ENCODE results near the gene TECTB. TPM values are rescaled to one million over a fixed set of nuclear protein-coding genes. Genes with fewer than 3 reads are reported as not detected.

The TECTB gene
- total RNA-seq, 1 donor = not detected

DNA sequence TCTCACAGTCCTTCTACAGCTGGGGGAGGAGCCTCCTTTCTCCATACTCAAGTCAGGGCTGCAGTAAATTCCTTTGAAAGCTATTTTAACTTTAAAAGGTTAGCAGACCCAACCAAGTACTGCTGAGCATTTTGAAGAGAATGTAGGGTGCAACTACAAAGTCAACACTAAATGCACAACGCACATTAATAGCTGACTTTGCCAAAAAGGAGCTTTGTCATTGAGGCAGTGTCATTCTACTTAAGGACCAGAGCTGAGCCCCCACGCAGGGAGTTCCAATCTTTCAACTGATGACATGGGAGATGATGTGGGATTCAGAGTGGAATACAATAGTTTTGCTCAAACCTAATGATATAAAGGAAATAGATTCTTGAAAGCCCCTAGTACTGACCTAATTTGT lies 20.3 kb downstream of the TECTB start:
- TF ChIP-seq, protein P1, sequence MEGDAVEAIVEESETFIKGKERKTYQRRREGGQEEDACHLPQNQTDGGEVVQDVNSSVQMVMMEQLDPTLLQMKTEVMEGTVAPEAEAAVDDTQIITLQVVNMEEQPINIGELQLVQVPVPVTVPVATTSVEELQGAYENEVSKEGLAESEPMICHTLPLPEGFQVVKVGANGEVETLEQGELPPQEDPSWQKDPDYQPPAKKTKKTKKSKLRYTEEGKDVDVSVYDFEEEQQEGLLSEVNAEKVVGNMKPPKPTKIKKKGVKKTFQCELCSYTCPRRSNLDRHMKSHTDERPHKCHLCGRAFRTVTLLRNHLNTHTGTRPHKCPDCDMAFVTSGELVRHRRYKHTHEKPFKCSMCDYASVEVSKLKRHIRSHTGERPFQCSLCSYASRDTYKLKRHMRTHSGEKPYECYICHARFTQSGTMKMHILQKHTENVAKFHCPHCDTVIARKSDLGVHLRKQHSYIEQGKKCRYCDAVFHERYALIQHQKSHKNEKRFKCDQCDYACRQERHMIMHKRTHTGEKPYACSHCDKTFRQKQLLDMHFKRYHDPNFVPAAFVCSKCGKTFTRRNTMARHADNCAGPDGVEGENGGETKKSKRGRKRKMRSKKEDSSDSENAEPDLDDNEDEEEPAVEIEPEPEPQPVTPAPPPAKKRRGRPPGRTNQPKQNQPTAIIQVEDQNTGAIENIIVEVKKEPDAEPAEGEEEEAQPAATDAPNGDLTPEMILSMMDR (IDR thresholded peaks at IDR 0.05; ENCODE audit: insufficient read depth, low read length) = no peak
- DNase-seq (ENCODE audit: low read depth) = no peak
- H3K4me3 ChIP-seq (ENCODE audit: low read depth, low read length) = no peak overlapping the region

DNA sequence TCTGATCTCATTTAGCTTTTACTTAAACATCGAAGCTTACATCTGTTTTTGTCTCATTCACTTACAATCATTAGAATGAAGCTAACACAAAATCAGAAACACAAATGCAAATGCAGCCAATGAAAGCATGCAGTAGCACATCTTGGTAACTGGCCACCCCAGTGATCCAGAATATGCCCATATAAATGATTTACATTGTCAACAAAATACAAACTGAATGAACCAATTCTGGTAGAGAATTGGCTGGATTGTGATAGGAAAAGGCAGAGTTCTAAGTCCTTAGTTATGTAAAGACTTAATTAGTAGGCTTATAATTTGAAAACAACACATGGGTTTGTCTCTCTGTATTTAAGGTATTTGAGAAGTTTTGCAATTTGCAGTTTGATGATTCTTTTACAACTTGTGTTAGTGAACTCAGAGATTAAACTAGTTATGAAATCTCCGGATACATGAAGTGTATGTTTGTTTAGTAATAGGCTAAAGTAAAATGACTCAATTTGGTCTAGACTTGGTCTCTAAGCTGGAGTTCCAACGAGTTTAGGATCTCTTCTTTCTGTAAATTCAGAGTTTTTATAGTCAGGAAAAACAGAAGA lies 21.2 kb downstream of the TECTB start:
- DNase-seq (ENCODE audit: low read depth) = peak; percentile 20
- H3K4me3 ChIP-seq (ENCODE audit: low read depth, low read length) = no peak overlapping the region
- TF ChIP-seq, protein P1 (IDR thresholded peaks at IDR 0.05; ENCODE audit: insufficient read depth, low read length) = no peak

DNA sequence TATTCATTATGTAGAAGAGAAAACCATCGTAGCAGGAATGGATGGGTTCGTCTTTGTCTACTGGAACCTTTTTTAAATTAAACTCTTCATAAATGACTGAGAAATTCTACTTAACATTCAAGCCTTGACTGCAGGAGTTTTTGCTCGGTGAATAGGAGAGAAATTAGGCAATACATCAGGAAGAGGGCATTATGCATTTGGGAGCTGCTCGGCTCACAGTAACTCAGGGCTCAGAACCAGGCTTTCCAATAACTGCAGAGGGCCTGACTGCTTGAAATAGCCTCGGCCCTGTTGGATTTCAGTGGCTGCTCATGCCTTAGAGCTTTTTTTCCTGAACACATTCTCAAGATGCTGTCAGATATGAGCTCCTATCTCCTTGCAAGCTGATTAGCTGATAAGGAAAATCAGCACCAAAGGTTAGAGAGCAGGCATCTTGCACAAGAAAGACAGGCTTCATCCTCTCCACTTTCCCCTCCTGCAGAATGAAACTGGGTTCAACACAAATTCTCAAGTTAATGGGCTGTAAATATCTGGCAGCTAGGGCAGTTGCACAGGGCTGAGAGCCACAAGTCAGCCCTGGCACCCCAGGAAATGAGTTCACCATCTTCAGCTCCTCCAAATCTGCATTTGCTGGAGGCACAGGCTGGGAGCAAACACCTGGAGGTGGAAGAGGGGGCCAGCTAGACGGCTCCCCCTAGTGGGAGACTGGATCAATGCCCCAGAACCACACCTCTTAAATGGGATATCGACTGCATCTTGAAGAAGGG lies 24.3 kb downstream of the TECTB start:
- peak; percentile 62 for DNase-seq (ENCODE audit: low read depth)
- H3K4me3 ChIP-seq (ENCODE audit: low read depth, low read length) = no peak overlapping the region
- TF ChIP-seq, protein P1 (IDR thresholded peaks at IDR 0.05; ENCODE audit: insufficient read depth, low read length) = peak; percentile 91

DNA sequence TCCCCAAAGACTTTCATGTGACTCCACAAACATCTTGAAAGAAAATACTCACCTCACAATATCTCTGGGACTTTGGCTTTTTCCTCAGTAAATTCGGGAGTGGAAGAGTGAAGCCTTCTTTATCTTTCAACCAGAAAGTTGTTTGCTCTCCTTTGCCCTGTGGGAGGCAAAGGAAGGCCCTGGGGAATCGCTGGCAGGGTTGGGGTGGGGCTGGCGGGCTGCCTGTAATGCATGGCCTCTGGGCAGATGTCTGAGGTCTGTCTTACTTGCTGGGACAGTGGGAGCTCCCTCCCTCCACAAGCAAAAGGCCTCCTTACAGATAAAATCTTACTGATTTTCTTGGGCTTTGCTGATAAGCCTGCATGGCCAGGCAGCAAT lies 24.9 kb downstream of the TECTB start:
- H3K4me3 ChIP-seq (ENCODE audit: low read depth, low read length) = no peak overlapping the region
- no peak for DNase-seq (ENCODE audit: low read depth)
- TF ChIP-seq, protein P1 (IDR thresholded peaks at IDR 0.05; ENCODE audit: insufficient read depth, low read length) = no peak

DNA sequence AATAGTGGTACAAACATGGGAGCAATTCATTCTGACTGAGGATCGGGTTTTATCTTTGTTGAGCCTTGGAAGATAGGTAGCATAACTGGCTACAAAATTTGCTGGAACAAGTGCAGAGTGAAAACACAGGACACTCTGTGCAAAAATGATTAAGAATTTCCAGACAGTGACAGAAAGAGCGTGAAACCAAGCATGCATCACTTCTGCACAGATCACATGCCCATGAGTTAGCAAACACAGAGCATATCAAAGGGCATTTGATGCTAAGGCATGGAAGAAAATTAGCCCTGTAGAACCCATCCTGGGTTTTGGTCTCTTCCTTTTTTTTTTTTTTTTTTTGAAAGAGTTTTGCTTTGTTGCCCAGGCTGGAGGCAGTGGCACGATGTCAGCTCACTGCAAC lies 28.3 kb downstream of the TECTB start:
- TF ChIP-seq, protein P1 (IDR thresholded peaks at IDR 0.05; ENCODE audit: insufficient read depth, low read length) = no peak
- H3K4me3 ChIP-seq (ENCODE audit: low read depth, low read length) = no peak overlapping the region
- no peak for DNase-seq (ENCODE audit: low read depth)

DNA sequence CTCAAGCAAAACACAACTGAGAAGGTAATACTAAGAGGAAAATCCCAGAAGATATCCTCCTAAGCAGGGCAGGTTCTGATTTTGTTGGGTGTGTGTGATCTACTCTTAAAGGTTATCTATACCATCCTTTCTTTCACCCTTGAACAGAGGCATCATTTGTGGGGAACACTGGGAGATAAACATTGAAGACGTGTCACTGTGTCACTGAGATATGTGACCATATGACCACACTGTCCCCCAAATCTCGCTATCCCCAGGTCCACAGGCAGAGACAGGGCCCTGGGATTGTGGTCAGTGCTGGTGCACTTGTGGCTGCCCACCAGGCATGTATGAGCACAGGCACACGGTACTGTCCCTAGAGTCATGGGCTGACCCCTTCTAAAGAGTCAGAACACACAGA lies 30.0 kb downstream of the TECTB start:
- DNase-seq (ENCODE audit: low read depth) = no peak
- TF ChIP-seq, protein P1 (IDR thresholded peaks at IDR 0.05; ENCODE audit: insufficient read depth, low read length) = no peak
- H3K4me3 ChIP-seq (ENCODE audit: low read depth, low read length) = no peak overlapping the region

All from fibroblast of the aortic adventitia (primary cell).